H1 (cell line): ENCODE measurements around the gene HES4. TPM values are rescaled to one million over a fixed set of nuclear protein-coding genes. Genes with fewer than 3 reads are reported as not detected.

Source experiments
- CTCF ChIA-PET: fragments of 300-600 bp; sonication (Branson Sonifier 250); formaldehyde crosslinking; loops from one replicate; lab custom pipeline; 2021; ENCODE audit not compliant: partially characterized antibody; lab: Charles Lee
- POLR2A ChIA-PET: fragments of 300-600 bp; sonication (Branson Sonifier 250); formaldehyde crosslinking; loops from one replicate; lab custom pipeline; 2021; ENCODE audit warnings: inconsistent platforms; ENCODE audit not compliant: partially characterized antibody; lab: Charles Lee
- DNase-seq, 2 experiments: peaks; one replicate each; pipeline versions ENCODE4 v3.0.0 to v3.0.0-alpha.2; 2010 to 2022; ENCODE audit warnings: low spot score in 2 of 2, low read depth in 1 of 2, mixed read lengths in 1 of 2
- FAIRE-seq: peaks from 2 replicates; lab custom pipeline; 2011; peaks lifted over from hg19 to GRCh38; lab: Jason Lieb, UNC
- H2AFZ ChIP-seq: 2 replicates; pipeline ENCODE4 v1.8.1; 2012; ENCODE audit warnings: low read length, inconsistent platforms
- H2AK5ac ChIP-seq: 2 replicates; pipeline ENCODE4 v1.6.1; 2013; ENCODE audit warnings: low read depth, low read length
- H2BK120ac ChIP-seq: replicated peaks from 2 replicates; pipeline ENCODE3; 2013; ENCODE audit warnings: low read depth, low read length, inconsistent platforms
- H2BK12ac ChIP-seq: 2 replicates; pipeline ENCODE4 v1.6.1; 2013; ENCODE audit warnings: low read depth, low read length
- H2BK15ac ChIP-seq: 2 replicates; pipeline ENCODE4 v1.6.1; 2013; ENCODE audit warnings: low read length
- H2BK20ac ChIP-seq: 2 replicates; pipeline ENCODE4 v1.6.1; 2013; ENCODE audit warnings: low read length
- H2BK5ac ChIP-seq: 2 replicates; pipeline ENCODE4 v1.6.1; 2013; ENCODE audit warnings: low read depth, low read length
- H3K14ac ChIP-seq: 2 replicates; pipeline ENCODE4 v1.6.1; 2013; ENCODE audit warnings: inconsistent platforms; ENCODE audit not compliant: insufficient read length
- H3K18ac ChIP-seq: 2 replicates; pipeline ENCODE4 v1.6.1; 2013; ENCODE audit warnings: low read length; ENCODE audit errors: extremely low read depth
- H3K23ac ChIP-seq: 2 replicates; pipeline ENCODE4 v1.6.1; 2013; ENCODE audit warnings: inconsistent platforms; ENCODE audit not compliant: insufficient read length
- H3K23me2 ChIP-seq: 2 replicates; pipeline ENCODE4 v1.6.1; 2013; ENCODE audit warnings: low read depth, low read length
- H3K27ac ChIP-seq: 2 replicates; pipeline ENCODE4 v1.6.1; 2011; ENCODE audit warnings: low read depth, low read length, inconsistent platforms
- H3K27me3 ChIP-seq, 4 experiments: replicated peaks in 1 of 4; 1 replicate in 1 of 4; 2 replicates in 3 of 4; pipeline versions ENCODE4 v1.6.1 to v1.8.1; 2011 to 2013; ENCODE audit warnings: low read length in 3 of 4, mild to moderate bottlenecking in 3 of 4, inconsistent platforms in 2 of 4, mixed read lengths in 2 of 4, moderate library complexity in 1 of 4; ENCODE audit not compliant: control insufficient read depth in 3 of 4, insufficient read depth in 3 of 4; ENCODE audit errors: extremely low read depth in 1 of 4
- H3K36me3 ChIP-seq, 4 experiments: 2 replicates each; pipeline versions ENCODE4 v1.6.1 to v1.8.1; 2011 to 2013; ENCODE audit warnings: mild to moderate bottlenecking in 4 of 4, low read length in 3 of 4, moderate library complexity in 2 of 4, control low read depth in 1 of 4, inconsistent platforms in 1 of 4; ENCODE audit not compliant: insufficient read depth in 4 of 4, control insufficient read depth in 2 of 4
- H3K4ac ChIP-seq: replicated peaks from 2 replicates; pipeline ENCODE3; 2013; ENCODE audit warnings: low read length, low read depth, mixed read lengths, inconsistent platforms; ENCODE audit not compliant: insufficient read length
- H3K4me1 ChIP-seq, 4 experiments: replicated peaks in 1 of 4; 1 replicate in 1 of 4; 2 replicates in 3 of 4; pipeline versions ENCODE4 v1.6.1 to v1.8.1; 2011 to 2013; ENCODE audit warnings: low read length in 3 of 4, inconsistent platforms in 2 of 4, mixed read lengths in 1 of 4; ENCODE audit not compliant: insufficient read depth in 4 of 4, control insufficient read depth in 3 of 4
- H3K4me2 ChIP-seq, 2 experiments: 2 replicates each; pipeline versions ENCODE4 v1.6.1 to v1.8.1; 2011 to 2013; ENCODE audit warnings: low read depth in 2 of 2, low read length in 2 of 2, control low read depth in 1 of 2, inconsistent platforms in 1 of 2, mild to moderate bottlenecking in 1 of 2; ENCODE audit not compliant: insufficient read depth in 1 of 2
- H3K4me3 ChIP-seq, 4 experiments: fragments of 200-600, 300-600 bp in 1 of 4; sonication (generic), shearing (Covaris generic), sonication (Bioruptor Twin) in 1 of 4; 2 replicates each; pipeline versions ENCODE4 v1.5.1 to v1.8.1; 2011 to 2016; ENCODE audit warnings: low read length in 4 of 4, low read depth in 3 of 4, control low read depth in 2 of 4, inconsistent platforms in 2 of 4, mild to moderate bottlenecking in 2 of 4, mixed read lengths in 1 of 4, moderate library complexity in 1 of 4; ENCODE audit not compliant: insufficient read depth in 2 of 4; ENCODE audit errors: extremely low read depth in 1 of 4
- H3K56ac ChIP-seq: replicated peaks from 2 replicates; pipeline ENCODE3; 2013; ENCODE audit warnings: low read depth, mild to moderate bottlenecking, mixed read lengths, low read length, inconsistent platforms; ENCODE audit not compliant: insufficient read length
- H3K79me1 ChIP-seq: 2 replicates; pipeline ENCODE4 v1.6.1; 2013; ENCODE audit warnings: low read depth, low read length, control low read depth
- H3K79me2 ChIP-seq, 2 experiments: 2 replicates each; pipeline versions ENCODE4 v1.6.1 to v1.8.1; 2012 to 2013; ENCODE audit warnings: low read length in 2 of 2, mild to moderate bottlenecking in 2 of 2, inconsistent platforms in 1 of 2; ENCODE audit not compliant: insufficient read depth in 2 of 2, control insufficient read depth in 1 of 2
- H3K9ac ChIP-seq, 4 experiments: replicated peaks in 1 of 4; 1 replicate in 1 of 4; 2 replicates in 3 of 4; pipeline versions ENCODE4 v1.6.1 to v1.8.1; 2011 to 2013; ENCODE audit warnings: low read depth in 3 of 4, low read length in 3 of 4, control low read depth in 2 of 4, mild to moderate bottlenecking in 2 of 4, moderate library complexity in 2 of 4, inconsistent platforms in 1 of 4; ENCODE audit errors: extremely low read depth in 1 of 4
- H3K9me3 ChIP-seq, 2 experiments: 2 replicates each; pipeline versions ENCODE4 v1.6.1 to v1.8.1; 2012 to 2013; ENCODE audit warnings: mild to moderate bottlenecking in 2 of 2, moderate library complexity in 2 of 2, control low read depth in 1 of 2, inconsistent platforms in 1 of 2, low read depth in 1 of 2, low read length in 1 of 2, mixed read lengths in 1 of 2; ENCODE audit not compliant: insufficient read depth in 2 of 2
- H4K20me1 ChIP-seq, 2 experiments: replicated peaks in 1 of 2; 2 replicates each; pipeline versions ENCODE3 to v1.8.1; 2011 to 2013; ENCODE audit warnings: inconsistent platforms in 2 of 2, low read length in 2 of 2, mild to moderate bottlenecking in 1 of 2; ENCODE audit not compliant: insufficient read depth in 2 of 2, control insufficient read depth in 1 of 2
- H4K5ac ChIP-seq: 2 replicates; pipeline ENCODE4 v1.6.1; 2013; ENCODE audit warnings: low read length, low read depth, mixed read lengths, inconsistent platforms; ENCODE audit not compliant: insufficient read length
- H4K8ac ChIP-seq: 2 replicates; pipeline ENCODE4 v1.8.0; 2013; ENCODE audit warnings: mild to moderate bottlenecking, moderate library complexity, low read length, inconsistent platforms; ENCODE audit not compliant: insufficient read depth; ENCODE audit errors: extremely low read depth
- H4K91ac ChIP-seq: replicated peaks from 2 replicates; pipeline ENCODE3; 2013; ENCODE audit warnings: low read length, mixed read lengths, inconsistent platforms; ENCODE audit not compliant: insufficient read length
- CTCF ChIP-seq, 3 experiments: IDR thresholded peaks; 1 replicate in 2 of 3; 2 replicates in 1 of 3; pipeline versions ENCODE4 v1.5.1 to v1.6.1; 2011; ENCODE audit warnings: low read length in 3 of 3, mild to moderate bottlenecking in 3 of 3, inconsistent platforms in 2 of 3, low read depth in 1 of 3, moderate library complexity in 1 of 3; ENCODE audit not compliant: insufficient read depth in 1 of 3; ENCODE audit errors: control extremely low read depth in 1 of 3
- EGR1 ChIP-seq: IDR thresholded peaks from 2 replicates; pipeline ENCODE4 v1.6.1; 2011; ENCODE audit warnings: low read depth, low read length, borderline replicate concordance
- HDAC6 ChIP-seq: IDR thresholded peaks from one replicate; pipeline ENCODE4 v1.7.1; 2012; ENCODE audit warnings: low read depth, mild to moderate bottlenecking, inconsistent platforms, low read length, moderate library complexity
- SUZ12 ChIP-seq: fragments of 200-600 bp; sonication (generic); IDR thresholded peaks from 2 replicates; pipeline ENCODE4 v1.6.1; 2012; ENCODE audit warnings: mild to moderate bottlenecking, inconsistent platforms, low read length, moderate library complexity, mixed read lengths
- WGBS, 2 experiments: shearing (Covaris generic) in 1 of 2; methylation state at CpG; one replicate each; pipeline versions ENCODE4 v1.1.6 to v1.1.7; 2013 to 2015; ENCODE audit warnings: low lambda C conversion rate in 2 of 2, mixed read lengths in 2 of 2, inconsistent platforms in 1 of 2, low coverage in 1 of 2, missing lambda C conversion rate in 1 of 2; ENCODE audit not compliant: insufficient replicate concordance in 2 of 2, insufficient coverage in 1 of 2, insufficient read length in 1 of 2; ENCODE audit errors: extremely low coverage in 1 of 2, missing lambda C conversion rate in 1 of 2; 5-methylcytosine and 5-hydroxymethylcytosine counted together
- polyA plus RNA-seq, 7 experiments: library from polyadenylated mRNA; depleted of rRNA in 3 of 7; stranded (reverse) in 5 of 7; unstranded in 2 of 7; fragments of >200 nt in 5 of 7; fragments of 200-250 nt in 2 of 7; gene quantifications; 1 replicate in 5 of 7; 2 replicates in 1 of 7; 4 replicates in 1 of 7; pipeline versions ENCODE4 v1.2.1 to v1.2.3, GENCODE V29; 2011 to 2013; ENCODE audit warnings: missing spikeins in 2 of 7, mixed read lengths in 2 of 7
- total RNA-seq: library from RNA; stranded (reverse); fragmentation: NEBNext Ultra II Directional; extraction: Animal tissue kit (Norgen Biotek cat#: 25700); gene quantifications from 2 replicates; pipeline ENCODE4 v1.2.1, GENCODE V29; 2021

Gene HES4
- total and polyA plus RNA-seq, 2 of the 8 experiments (the other 6 are each of a cell fraction or from before 2014, with no cell fraction given) = 2.8 to 3.5 TPM

DNA sequence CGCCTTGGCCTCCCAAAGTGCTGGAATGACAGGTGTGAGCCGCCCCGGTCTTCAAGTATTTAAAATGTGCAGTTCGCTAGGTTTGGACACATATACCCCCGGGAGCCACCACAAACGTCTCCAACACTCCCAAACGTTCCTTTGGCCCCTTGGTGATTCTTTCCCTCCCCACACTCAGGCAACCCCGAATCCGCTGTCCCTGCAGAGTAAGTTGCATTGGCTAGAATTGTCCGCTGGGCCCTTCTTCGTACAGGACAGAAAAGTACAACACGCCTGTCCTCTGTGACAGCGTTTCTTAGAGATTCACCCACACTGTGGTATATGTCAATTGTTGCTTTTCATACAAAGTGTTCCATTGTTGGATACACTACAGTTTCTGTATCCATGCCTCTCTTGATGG, 14.8 kb downstream of the HES4 start:
- Histone ChIP-seq H3K23me2 (peaks cover 4% of the 10 kb centered on the region; the same call in 1 of the 2 replicates), H2BK15ac (no peak overlapping the region), H2BK20ac (no peak overlapping the region), H3K23ac (no peak overlapping the region), H3K18ac (no peak overlapping the region), H3K79me2 (no peaks in the 10 kb centered on the region), H4K5ac (no peak overlapping the region), H3K79me1 (no peaks in the 10 kb centered on the region), H3K9me3 (no peaks in the 10 kb centered on the region), H4K20me1 (peaks cover 0 to 5% of the 10 kb centered on the region in 2 experiments), H2BK12ac (no peak overlapping the region), H3K9ac (no peak overlapping the region), H4K8ac (no peak overlapping the region), H3K14ac (no peak overlapping the region), H3K36me3 (no peaks in the 10 kb centered on the region), H3K56ac (no peak overlapping the region), H2AFZ (no peak overlapping the region), H3K4me3 (no peak overlapping the region), H3K27ac (no peak overlapping the region), H2BK120ac (no peak overlapping the region), H3K27me3 (peaks cover 1 to 37% (median 21%) of the 10 kb centered on the region in 4 experiments), H3K4ac (no peak overlapping the region), H3K4me2 (no peak overlapping the region), H3K4me1 (no peaks in the 10 kb centered on the region; a peak in 1 of 7 replicates), H2BK5ac (no peak overlapping the region), H4K91ac (no peak overlapping the region), H2AK5ac (no peak overlapping the region)
- CTCF ChIA-PET = interaction anchor here (0.8 to 6.9 kb wide), 16 partner anchors 7 to 246 kb away, joined by 3 to 86 read pairs (median 24); partner anchors contain the start of genes HES4, ISG15 and SDF4
- POLR2A ChIA-PET = interaction anchor here (1.6 kb wide), 1 partner anchor 48 kb away, joined by 4 read pairs; no protein-coding TSS in a partner anchor
- FAIRE-seq (no peak), DNase-seq (no peak)
- WGBS, 2 experiments = 83% methylated on average over 13 of the region's 13 CpGs; no CpG with 5 or more reads in 1 of the 2 experiments
- TF ChIP-seq CTCF (IDR thresholded peaks at IDR 0.05; ENCODE audit: control extremely low read depth in 1 of 3, insufficient read depth in 1 of 3, low read depth in 1 of 3, low read length in 3 of 3) (no peak), EGR1 (no peak), HDAC6 (no peak), SUZ12 (no peak)
